T-helper 1 cell (primary cell): ENCODE results near the gene CLMN.

Experiments
- DNase-seq, 5 donors: peaks; one replicate each; pipeline ENCODE4 v3.0.0-alpha.2; 2012 to 2020

Gene CLMN

DNA sequence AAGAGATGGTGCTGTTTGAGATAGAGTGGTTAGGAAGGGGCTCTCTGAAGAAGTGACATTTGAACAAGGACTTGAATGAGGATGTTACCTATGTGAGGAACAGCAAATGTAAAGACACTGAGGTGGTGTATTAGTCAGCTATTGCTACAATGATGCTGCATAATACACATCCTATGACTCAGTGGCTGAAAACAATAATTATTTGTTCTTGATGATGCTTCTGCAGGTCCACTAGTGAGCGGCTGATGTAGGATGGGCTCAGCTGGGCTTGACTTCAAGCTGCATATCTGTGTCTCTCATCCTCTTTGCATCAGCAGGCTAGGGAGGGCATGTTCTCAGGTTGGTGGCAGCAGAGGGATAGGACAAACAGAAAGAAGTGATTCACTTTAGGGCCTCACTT lies 21.4 kb upstream of the CLMN start:
- no peak for DNase-seq

DNA sequence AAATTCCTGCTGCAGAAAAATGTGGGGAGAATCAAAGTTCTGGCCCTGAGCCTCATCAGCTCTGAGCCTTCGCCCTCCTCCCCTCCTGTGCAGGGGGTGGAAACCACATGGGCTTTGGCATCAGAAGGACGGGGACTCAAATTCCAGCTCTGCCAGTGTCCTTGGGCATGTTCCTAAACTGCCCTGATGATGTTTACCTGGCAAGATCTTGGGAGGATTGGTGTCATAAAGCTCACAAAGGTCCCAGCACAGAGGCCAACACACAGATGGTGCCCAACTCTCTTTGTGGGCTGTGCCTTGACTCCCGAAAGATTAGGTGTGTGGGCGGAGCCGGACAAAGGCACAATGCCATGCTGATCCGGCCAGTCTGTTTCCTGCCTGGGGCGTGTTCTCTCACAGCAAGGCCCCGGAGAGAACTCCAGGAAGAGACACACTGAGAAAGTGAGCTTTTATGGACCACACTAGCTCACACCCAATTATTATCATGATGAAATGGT lies 20.5 kb upstream of the CLMN start:
- DNase-seq, result no peak

DNA sequence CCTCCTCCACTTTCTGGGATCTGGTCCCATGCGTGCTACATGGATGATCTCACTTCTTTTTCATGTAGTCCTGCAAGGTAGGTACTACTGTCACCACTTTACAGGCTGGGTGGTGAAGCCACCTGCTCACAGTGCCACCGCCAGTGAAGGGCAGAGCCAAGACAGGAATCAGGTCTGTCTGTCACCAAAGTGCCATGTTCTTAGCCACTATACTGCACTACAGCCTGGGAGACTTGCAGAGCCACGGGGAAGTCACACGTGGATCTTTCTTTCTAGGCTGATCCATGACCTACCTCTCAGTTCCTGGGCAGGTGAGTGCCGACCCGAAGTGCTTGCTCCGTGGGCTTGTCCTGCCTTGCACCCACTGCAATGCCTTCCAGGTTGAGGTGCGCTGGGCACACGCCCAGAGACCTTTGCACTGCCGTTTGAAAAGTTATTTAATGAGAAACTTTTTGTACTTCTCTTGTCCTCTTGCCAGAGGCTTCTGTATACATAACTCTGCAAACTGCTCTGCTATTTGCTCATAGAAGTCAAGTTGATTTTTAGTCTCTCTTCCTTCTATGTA lies 19.7 kb upstream of the CLMN start:
- no peak for DNase-seq

DNA sequence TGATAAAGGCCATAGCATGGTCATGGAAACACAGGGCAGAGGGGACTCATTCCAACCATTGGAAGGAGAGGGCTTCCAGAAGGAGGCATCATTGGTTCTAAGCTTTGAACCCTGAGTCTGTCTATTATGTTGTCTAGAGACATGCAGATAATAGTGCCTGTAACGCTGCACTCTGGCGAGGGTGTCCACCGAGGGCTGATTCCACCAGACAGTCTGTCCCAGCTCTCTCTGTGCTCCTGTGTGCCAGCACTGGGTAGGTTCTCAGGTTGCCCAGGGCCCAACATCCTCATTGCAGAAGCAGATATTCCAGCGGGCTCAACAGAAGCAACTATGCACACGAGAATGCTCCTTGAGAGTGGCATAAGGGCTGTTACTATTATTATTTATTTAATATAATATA lies 18.7 kb upstream of the CLMN start:
- no peak for DNase-seq

DNA sequence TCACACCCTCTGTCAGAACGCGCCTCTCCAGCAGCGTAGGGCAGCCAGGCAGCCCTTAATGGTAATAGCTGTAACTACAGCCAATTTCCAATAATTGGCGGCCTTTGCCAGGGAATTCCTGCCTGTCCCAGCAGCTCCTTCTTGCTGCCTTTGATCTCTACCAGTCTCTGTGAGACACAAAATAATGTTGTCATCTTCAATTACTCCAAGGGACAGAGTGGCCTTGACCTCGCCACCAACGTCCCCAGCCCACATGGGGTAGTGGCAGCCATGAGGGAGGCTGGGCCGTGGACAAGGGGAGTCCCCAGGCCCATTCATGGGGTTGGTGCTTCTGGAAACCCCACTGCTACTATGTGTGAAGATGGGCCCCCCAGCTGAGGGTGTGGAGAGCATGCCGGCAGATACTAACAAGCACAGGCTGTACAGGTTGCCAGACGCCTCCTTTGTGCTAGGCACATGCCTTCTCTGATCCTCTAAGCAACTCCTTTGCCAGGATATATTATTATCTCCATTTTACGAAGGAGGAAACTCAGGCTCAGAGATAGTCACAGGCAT lies 17.4 kb upstream of the CLMN start:
- DNase-seq, result no peak

DNA sequence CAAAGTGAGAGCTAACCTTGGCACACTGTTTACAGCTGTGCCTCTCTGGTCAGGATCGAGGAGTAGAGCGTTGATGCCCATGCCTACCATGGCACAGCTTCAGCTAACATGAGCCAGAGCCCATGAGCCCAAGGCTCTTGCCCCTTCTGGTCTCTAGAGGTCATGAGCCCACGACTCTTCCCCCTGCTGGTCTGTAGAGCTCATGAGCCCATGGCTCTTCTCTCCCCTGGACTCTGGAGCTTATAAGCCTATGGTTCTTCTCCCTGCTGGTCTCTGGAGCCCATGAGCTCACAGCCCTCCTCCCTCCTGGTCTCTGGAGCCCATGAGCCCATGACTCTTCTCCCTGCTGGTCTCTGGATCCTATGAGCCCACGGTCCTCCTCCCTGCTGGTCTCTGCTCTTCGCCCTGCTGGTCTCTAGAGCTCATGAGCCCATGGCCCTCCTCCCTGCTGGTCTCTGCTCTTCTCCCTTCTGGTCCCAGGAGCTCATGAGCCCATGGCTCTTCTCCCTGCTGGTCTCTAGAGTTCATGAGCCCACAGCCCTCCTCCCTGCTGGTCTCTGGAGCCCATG lies 16.6 kb upstream of the CLMN start:
- no peak for DNase-seq

DNA sequence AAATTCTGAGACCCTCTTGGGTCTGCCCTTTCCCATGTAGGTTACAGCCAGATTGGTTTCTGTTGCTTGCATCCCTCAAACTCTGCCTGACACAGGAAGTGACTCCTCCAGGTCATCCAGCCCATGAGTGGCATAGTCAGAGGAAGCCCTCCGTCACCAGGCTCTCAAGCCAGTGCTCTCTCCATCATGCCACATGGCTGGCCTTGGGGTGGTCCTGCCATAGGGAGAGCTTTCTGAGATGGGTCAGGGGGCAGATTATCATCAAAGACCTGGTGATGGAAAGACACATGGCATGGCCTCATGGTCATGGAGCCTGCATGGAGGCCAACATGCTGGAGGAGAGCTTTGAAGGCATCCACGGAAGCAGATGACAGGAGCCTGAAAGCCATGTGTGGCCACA lies 15.4 kb upstream of the CLMN start:
- no peak for DNase-seq

DNA sequence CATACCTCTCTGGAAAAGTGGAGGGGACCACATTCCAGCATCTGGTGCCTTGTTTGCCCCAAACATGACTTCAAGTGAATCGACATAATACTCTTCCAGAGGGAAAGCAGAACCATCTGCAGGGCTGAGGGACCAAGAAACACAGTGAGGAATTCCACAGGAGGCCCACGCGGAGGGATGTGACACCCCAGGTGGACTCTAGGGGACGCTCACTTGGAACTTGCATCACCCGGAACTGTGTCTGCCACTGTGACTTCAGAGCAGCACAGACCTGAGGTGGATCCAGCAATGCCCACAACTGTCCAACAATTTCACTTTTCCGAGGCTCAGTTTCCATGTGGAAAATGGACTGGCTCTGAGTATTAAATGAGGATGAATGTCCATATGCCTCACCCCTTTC lies 14.3 kb upstream of the CLMN start:
- DNase-seq, result no peak

DNA sequence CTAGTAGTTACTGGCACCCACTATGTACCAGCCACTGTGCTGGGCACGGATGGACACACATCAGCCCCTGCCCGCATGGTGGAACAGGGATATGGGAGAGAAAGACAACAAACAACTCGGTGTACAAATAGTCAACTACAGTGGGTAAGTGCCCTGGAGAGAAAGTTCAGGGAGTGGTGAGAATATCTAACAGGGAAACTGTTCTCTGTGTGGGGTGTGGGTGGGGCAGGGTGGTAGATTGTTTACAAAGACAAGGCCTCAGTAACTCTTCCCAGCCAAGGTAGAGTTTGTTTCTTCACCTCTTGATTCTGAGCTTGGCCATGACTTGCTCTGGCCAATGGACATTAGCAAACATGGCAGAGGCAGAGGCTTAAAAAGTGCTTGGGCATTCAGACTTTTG lies 12.9 kb upstream of the CLMN start:
- DNase-seq, result no peak

DNA sequence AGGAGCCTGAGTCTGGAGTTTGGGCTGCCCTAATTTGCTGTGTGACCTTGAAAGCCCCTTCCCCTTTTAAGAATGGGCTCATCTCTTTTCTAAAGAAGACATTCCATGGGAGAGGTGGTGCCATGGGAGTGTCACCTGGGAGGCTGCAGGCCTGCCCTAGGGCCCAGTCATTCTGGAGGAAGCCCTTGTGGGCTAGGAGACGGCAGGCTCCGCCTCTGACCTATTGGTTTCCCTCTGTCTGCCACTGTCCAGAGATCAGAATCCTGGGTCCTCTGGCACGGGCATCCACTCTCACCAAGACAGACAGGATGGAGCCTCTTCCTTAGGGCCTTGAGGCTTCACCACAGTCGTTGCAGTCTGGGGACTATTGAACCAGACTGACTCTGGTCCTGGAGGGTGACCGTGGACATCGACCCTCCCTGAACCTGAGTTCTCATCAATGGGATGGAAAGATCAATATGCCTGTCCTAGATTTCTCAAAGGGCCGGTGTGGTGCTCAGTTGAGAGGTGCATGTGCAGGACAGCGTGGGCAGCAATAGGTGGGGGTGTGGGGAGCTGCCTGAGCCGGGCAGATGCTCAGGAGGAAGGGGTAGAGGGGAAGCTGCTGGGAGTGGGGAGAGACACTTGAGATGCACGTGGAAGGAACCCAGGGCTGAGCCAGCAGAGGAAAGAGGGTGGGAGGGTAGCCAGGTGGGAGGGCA lies 12.2 kb upstream of the CLMN start:
- DNase-seq, result no peak

DNA sequence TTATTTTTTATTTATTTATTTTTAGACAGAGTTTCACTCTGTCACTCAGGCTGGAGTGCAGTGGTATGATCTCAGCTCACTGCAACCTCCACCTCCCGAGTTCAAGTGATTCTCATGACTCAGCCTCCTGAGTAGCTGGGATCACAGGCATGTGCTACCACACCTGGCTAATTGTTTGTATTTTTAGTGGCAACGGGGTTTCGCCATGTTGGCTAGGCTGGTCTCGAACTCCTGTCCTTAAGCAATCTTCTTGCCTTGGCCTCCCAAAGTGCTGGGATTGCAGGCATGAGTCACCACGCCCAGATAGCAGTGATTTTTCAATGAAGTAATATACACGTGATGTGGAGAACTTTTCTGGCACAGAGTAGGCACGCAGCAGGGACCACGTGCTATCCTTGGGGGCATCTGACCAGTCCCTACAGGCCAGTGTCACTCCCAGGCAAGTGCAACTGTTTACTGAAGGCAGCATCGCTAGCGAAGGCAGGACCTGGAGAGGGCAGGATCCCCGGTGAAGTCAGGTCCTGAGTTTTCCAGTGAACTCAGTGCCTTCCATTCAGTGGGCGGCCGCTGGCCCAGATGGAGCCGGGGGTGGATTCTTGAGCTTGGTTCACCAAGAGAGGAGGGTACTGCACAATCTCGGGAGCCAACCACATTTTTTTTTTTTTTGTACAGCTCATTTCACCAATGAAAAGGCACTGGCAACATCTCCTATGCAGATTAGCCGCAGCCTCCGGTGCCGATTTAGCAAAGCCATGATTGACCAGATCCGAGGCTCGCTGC lies 11.1 kb upstream of the CLMN start:
- no peak for DNase-seq

DNA sequence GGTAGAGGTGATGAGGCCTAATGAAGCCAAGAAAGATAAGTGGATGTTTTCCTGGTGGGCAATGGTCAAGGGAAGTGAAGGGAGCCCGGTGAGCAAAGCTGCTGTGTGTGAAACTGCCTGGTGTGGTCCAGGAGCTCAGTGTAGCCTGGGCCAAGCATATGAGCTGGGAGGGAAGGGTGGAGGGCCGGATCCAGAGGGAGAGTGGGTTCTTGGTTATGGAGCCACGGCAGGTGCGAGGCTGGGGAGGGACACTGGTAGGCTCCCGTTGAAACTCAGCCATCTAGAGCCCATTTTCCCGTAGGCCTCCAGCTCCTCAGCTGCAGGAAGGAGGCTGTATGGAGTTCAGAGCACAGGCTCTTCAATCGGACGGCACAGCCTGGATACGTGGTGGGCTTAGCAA lies 10.2 kb upstream of the CLMN start:
- DNase-seq, result no peak

DNA sequence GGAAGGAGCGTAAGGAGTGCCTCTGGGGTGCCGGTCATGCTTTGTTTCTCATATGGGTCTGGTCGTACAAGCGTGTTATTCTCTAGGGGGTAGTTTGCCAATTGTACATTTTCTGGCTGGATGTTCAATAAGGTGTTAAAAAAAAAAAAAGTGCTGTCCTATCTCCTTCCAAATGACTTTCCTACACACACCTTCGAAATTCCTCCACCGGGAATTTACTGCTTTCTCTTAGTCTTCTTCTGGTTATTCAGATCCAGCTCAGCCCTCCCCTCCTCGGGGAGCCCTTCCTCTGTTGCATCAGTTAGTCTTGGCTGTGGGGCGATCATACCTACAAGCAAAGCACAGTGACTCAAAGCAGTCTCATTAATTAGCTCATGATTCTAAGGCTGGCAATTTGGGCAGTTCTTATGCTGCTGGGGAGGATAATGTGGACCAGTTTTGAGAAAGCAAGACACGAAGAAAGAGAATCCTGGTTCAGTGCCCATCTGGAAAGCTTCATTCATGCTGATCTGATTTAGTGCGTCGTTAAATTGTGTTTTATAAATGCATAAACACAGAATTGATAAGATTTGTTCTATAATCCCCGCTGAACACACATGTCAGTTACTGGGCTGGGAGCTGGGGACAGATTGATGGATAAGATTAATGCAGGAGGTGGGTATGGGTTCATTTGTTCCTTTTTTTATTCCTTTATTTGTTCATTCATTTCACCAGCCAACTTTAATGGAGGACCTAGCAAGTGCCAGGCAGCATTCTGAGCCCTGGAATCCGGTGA lies 9.2 kb upstream of the CLMN start:
- DNase-seq, result no peak

DNA sequence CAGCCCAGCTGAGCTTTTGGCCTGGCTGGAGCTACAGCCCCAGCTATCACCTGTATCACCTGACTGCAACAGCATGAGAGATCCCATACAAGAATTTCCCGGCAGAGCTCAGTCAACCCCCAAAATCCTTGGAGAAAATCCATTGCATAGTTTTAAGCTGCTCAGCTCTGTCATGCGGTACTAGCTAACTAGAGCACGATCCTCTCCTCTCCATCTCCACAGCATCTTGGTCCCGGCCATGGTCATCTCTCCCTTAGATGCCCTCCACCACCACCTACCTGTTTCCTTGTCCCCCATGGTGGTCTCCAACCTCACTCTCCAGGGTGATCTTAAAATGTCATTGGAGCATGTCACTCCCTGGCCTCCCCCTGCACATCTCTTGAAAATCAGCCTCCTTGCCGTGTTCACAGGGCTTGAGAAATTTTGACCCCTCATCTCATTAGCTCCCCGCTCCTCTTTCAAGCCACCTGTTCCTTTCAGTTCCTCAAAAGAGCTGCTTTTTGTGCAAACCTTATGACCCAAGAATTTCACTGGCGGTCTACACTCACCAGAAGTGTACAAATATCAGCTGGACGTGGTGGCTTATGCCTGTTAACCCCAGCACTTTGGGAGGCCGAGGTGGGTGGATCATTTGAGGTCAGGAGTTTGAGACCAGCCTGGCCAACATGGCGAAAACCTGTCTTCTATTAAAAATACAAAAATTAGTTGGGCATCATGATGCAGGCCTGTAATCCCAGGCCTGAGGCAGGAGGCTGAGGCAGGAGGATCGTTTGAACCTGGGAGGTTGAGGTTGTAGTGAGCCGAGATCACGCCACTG lies 8.1 kb upstream of the CLMN start:
- no peak for DNase-seq

DNA sequence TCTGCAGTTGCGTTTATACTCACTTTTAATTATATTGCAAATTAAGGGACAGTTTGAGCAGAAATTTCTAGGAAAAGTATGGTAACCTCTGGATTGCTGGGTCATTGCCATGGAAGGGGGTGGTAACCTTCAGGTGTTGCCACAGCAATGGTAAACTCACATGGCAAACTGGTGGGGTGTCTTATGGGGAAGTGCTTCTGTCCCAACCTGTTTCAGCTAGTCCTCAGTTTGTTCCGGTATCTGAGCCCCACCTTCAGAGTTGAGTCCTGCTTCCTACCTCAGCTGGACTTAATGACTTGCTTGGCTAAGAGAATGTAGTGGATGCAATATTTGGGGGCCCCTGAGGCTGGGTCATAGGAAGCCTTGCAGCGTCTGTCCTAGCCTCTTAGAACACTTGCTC lies 7.3 kb upstream of the CLMN start:
- no peak for DNase-seq

DNA sequence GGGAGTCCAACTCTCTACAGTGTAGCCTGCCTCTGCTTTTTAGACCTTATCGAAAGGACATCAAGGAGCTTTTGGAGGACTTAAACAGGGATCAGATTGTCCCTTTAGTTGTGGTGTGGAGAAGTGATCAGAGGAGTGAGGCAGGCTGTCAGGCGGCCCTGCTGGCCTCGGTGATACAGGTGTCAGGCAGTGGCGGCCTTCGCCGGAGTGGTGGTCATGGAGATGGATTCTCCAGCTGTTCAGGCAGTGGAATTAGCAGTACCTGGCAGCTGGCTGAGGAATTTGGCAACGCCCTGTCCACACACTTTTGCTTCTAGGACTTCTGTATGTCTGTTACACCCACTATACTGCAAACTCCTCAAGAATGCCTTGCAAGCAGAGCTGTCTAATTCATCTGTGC lies 4.2 kb upstream of the CLMN start:
- DNase-seq, result no peak

DNA sequence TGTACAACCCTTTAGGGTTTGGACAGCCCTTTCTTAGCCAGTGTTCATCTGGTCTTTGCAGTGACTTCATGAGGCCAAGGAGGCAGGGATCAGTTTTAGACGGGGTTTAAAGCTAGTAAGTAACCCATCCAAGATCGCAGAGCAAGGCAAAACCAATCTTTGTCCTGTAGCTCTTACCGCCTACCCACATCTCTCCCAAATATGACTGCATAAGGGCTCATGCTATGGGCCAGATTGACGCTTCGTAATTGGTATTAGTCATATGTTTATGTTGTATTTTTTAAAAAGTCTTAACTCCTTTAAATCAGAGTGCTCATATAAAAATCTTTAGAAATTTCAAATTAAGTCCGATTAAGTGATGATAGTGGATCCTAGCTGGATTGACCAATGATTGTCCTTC lies 3.7 kb upstream of the CLMN start:
- DNase-seq, result no peak

DNA sequence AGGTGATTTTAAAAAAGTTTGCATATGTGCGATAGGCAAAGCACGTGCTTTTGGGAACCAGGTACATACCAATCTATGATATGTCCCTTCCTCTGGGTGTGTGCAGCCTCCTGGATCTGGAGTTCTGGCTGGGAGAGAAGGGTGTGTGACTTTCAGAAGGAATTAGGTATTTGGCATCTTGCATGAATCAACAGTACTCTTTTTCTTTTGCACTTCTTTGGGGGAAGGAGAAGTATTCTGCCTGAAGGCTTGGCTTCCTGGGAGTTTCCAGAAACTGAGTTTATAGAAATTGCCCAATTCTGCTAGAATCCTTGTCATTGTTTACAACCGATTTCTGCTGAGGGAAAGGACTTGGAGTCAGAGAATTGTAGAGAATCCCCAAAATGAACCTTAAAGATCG lies 2.9 kb upstream of the CLMN start:
- DNase-seq, result no peak

DNA sequence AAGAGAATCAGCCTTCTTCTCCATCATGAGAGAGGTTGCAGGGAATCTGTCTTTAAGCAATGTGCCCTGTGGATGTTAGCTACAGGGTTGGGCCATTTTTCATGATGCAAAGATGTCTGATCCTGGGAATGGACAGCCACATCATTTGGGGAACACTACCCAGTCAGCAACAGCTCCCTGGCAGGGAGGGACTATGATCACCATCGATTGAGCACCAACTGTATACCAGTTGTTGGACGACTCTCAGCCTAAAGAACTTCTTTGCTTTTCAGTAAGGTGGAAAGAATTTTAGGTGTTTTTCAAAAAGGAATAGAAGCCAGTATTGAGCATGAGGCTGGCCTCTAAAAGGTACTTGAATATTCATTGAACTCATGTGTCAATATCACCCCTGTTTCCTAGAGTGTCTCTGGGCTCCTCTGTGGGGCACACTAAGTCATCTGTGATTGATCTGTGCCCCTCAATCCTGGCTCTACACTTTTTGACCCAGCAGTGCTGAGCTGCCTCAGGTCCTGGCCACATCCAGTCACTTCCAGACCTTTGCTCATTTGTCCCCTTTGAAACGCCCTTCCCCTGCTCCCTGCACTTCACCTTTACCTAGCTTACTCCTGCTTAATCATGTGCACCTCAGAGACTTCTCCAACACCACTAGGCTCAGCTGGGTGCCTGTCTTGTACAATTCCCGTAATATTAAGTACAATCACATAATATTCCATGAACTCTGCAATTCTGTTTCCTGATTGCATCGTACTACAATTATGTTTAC lies 2.2 kb upstream of the CLMN start:
- DNase-seq, result no peak

DNA sequence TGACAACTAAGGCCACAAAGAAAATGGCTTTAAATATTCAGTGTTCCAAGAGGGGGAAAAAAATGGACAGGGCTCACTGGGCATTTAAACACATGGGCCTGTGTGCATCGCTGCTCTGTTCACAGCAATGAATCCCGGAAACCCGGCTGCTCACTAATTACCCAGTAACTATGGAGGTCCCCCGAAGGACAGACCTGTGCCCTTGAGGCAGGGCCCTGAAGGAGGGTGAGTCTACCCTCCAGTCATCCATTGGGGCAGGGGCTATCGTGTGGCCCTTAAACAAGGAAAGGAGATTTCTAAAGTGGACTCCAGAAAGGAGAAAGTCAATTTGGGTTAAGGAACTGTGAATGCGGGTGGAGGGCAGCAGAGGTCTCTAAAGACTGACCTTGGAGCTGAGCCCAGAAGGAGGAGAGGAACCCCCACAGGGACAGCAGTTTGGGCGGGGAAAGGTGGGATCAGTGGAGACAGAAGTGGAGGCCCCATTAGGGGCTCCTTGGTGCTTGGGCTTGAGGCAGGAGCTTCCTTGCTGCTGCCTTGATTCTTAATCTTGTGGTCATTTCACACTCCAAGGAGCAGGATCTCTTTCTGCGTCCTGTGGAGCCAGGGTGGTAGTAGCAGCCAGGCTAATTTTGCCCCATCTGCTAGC lies 1.4 kb upstream of the CLMN start:
- no peak for DNase-seq
